GM19025 (cell line): ENCODE measurements around the gene TMEM229A.
A peak's percentile ranks its signal among the peaks of the same experiment; 100 is the strongest.
"Not testable (repeated sequence)": the region's sequence is repeated elsewhere in the genome, so short reads cannot be mapped to it uniquely, and the experiment has no call there.

Source experiments
- ATAC-seq: cut with Tn5 transposase; IDR thresholded peaks from one replicate; pipeline ENCODE4 v1.9.1; 2021; ENCODE audit warnings: mild to moderate bottlenecking, low read depth, moderate library complexity; ENCODE audit not compliant: unreplicated experiment

The TMEM229A gene

GRCh38 chr7:124032369-124033094, at the start of gene TMEM229A:
Gene TMEM229A (minus strand): TSS chr7:124033067. CDS start chr7:124033003, 64 bp downstream.
- no peak for ATAC-seq

GRCh38 chr7:124082234-124082633, 49.4 kb upstream of the TMEM229A start:
- ATAC-seq, result not testable (repeated sequence)

- ATAC-seq, result no peak
Observed at GRCh38 chr7:124077546-124077945, 44.7 kb upstream of the TMEM229A start.

GRCh38 chr7:124076841-124077240, 44.0 kb upstream of the TMEM229A start:
- no peak for ATAC-seq

- no peak for ATAC-seq
Observed at GRCh38 chr7:124074007-124074406, 41.1 kb upstream of the TMEM229A start.

- no peak for ATAC-seq
Observed at GRCh38 chr7:124073310-124073645, 40.4 kb upstream of the TMEM229A start.

GRCh38 chr7:124072603-124073309, 39.9 kb upstream of the TMEM229A start:
- no peak for ATAC-seq

- ATAC-seq, result no peak
Observed at GRCh38 chr7:124071843-124072242, 39.0 kb upstream of the TMEM229A start.

GRCh38 chr7:124062171-124062570, 29.3 kb upstream of the TMEM229A start:
- ATAC-seq, result no peak

GRCh38 chr7:124060528-124060927, 27.7 kb upstream of the TMEM229A start:
- ATAC-seq, result no peak

- peak; percentile 100 for ATAC-seq
Observed at GRCh38 chr7:124059375-124059774, 26.5 kb upstream of the TMEM229A start.

GRCh38 chr7:124058515-124058914, 25.6 kb upstream of the TMEM229A start:
- no peak for ATAC-seq

- no peak for ATAC-seq
Observed at GRCh38 chr7:124057872-124058271, 25.0 kb upstream of the TMEM229A start.

- ATAC-seq, result no peak
Observed at GRCh38 chr7:124056234-124056633, 23.4 kb upstream of the TMEM229A start.

- ATAC-seq, result no peak
Observed at GRCh38 chr7:124051681-124052377, 19.0 kb upstream of the TMEM229A start.

- no peak for ATAC-seq
Observed at GRCh38 chr7:124042826-124043225, 10.0 kb upstream of the TMEM229A start.

- no peak for ATAC-seq
Observed at GRCh38 chr7:124041439-124041838, 8.6 kb upstream of the TMEM229A start.

GRCh38 chr7:124037902-124038301, 5.0 kb upstream of the TMEM229A start:
- ATAC-seq, result not testable (repeated sequence)

GRCh38 chr7:124035706-124036105, 2.8 kb upstream of the TMEM229A start:
- ATAC-seq, result no peak

GRCh38 chr7:124034754-124035100, 1.9 kb upstream of the TMEM229A start:
- no peak for ATAC-seq
